ENCODE results near the gene MAT2B.
A peak's percentile ranks its signal among the peaks of the same experiment; 100 is the strongest.

Gene MAT2B

GRCh38 chr5:163562071-163562470, 56.7 kb downstream of the MAT2B start:
- no peak for DNase-seq

GRCh38 chr5:163563112-163563511, 57.7 kb downstream of the MAT2B start:
- no peak for DNase-seq

- no peak for DNase-seq
Measured at GRCh38 chr5:163563880-163564279, 58.5 kb downstream of the MAT2B start.

- DNase-seq, result peak; percentile 42
Measured at GRCh38 chr5:163564321-163564938, 59.0 kb downstream of the MAT2B start.

- no peak for DNase-seq
Measured at GRCh38 chr5:163565492-163565891, 60.1 kb downstream of the MAT2B start.

- no peak for DNase-seq
Measured at GRCh38 chr5:163565931-163566608, 60.7 kb downstream of the MAT2B start.

GRCh38 chr5:163566678-163567077, 61.3 kb downstream of the MAT2B start:
- no peak for DNase-seq

GRCh38 chr5:163567811-163568210, 62.4 kb downstream of the MAT2B start:
- no peak for DNase-seq

Measured in NCI-H2171 (cell line).